Measurements from ENCODE around the gene SLC19A1. TPM values are rescaled to one million over a fixed set of nuclear protein-coding genes. Genes with fewer than 3 reads are reported as not detected.

SLC19A1 gene
- total and polyA plus RNA-seq, 3 experiments from 2014 or later = 7.0 to 66.8 (median 55.7) TPM

DNA sequence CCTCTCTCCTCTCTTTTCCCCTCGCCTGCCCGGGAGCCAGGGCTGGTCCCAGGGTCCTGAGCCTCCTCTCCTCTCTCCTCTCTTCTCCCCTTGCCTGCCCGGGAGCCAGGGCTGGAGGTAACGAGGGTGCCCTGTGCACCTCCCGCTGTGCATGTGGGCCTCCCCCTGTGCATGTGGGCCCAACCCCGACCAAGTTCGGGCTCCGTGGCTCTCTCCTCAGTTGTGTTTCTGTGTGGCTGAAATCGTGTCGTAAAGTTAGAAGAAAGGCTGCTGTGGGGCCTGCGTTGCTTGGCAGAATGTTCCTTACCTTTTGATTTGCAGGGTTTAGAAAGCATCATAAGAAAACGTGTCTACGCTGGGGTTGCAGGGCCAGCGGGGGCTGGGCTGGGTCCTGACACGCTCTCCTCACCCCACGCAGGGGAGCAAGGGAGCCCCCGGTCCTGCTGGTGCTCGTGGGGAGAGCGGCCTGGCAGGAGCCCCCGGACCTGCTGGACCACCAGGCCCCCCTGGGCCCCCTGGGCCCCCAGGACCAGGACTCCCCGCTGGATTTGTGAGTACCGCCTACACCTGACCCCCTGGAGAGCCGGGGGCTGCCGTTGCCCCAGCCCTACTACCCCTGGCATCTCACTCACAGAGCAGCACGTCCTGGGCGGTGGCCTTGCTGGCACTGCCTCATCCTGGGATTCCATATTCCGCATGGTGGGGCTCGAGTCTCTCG, 55.6 kb downstream of the SLC19A1 start:
- DNase-seq = no peak
- CTCF ChIA-PET = no interaction called here
- H3K27ac Mint-ChIP-seq = peak overlapping the region in 2 of 8 donors; percentile 7 to 17
- Histone ChIP-seq H3K4me1 (ENCODE audit: insufficient read depth, low read length) (peaks cover 13% of the 10 kb centered on the region), H3K4me3 (ENCODE audit: low read length) (no peak overlapping the region), H3K36me3 (ENCODE audit: insufficient read depth, low read length) (no peaks in the 10 kb centered on the region), H3K9me3 (ENCODE audit: low read length) (no peaks in the 10 kb centered on the region), H3K27ac (ENCODE audit: low read depth, low read length) (no peak overlapping the region), H3K27me3 (ENCODE audit: insufficient read depth, low read length, poor library complexity, severe bottlenecking) (no peaks in the 10 kb centered on the region)
- H3K27me3 Mint-ChIP-seq = no peaks in the 10 kb centered on the region
- peaks cover 13 to 27% (median 25%) of the 10 kb centered on the region in 3 donors for H3K4me1 Mint-ChIP-seq
- peak overlapping the region in 1 of 7 donors; percentile 74 for H3K4me3 Mint-ChIP-seq
- POLR2A ChIA-PET = no interaction called here
- no peaks in the 10 kb centered on the region for H3K9me3 Mint-ChIP-seq
- H3K36me3 Mint-ChIP-seq = peaks cover 0 to 3% (median 0%) of the 10 kb centered on the region in 3 donors

DNA sequence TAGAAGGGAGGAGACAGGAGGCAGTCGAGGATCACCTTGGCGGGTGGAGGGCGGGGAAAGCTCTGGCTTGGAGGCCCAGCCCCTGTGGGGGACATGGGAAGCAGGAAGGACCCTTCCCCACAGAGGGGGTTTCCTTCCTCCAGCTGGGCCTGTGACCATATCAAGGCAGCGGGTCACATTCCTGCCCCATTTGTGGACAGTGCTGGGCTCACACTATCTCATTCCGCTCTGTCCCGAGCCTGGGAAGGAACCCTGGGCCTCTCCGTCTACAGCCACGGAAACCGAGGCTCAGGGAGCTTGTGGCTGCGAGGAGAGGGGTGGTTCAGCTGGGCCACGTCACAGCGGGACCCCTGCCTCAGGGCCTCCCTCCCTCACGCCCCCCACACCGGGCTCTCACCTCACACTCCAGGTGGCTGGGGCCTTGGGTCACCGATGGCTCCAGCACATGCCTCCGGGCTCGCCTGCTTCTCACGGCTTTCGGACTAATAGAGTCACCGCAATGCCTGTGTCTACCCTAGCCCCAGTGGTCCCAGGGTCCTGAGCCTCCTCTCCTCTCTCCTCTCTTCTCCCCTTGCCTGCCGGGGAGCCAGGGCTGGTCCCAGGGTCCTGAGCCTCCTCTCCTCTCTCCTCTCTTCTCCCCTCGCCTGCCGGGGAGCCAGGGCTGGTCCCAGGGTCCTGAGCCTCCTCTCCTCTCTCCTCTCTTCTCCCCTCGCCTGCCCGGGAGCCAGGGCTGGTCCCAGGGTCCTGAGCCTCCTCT, 56.4 kb downstream of the SLC19A1 start:
- Mint-ChIP-seq H3K4me1 (peaks cover 13 to 27% (median 25%) of the 10 kb centered on the region in 3 donors), H3K4me3 (peak overlapping the region in 1 of 7 donors; percentile 51), H3K27me3 (no peaks in the 10 kb centered on the region), H3K36me3 (peaks cover 0 to 3% (median 0%) of the 10 kb centered on the region in 3 donors), H3K27ac (no peak overlapping the region), H3K9me3 (no peaks in the 10 kb centered on the region)
- Histone ChIP-seq H3K27me3 (ENCODE audit: insufficient read depth, low read length, poor library complexity, severe bottlenecking) (no peaks in the 10 kb centered on the region), H3K27ac (ENCODE audit: low read depth, low read length) (no peak overlapping the region), H3K9me3 (ENCODE audit: low read length) (no peaks in the 10 kb centered on the region), H3K4me3 (ENCODE audit: low read length) (no peak overlapping the region), H3K36me3 (ENCODE audit: insufficient read depth, low read length) (no peaks in the 10 kb centered on the region), H3K4me1 (ENCODE audit: insufficient read depth, low read length) (peaks cover 13% of the 10 kb centered on the region)
- CTCF ChIA-PET = no interaction called here
- DNase-seq = no peak
- POLR2A ChIA-PET = no interaction called here

DNA sequence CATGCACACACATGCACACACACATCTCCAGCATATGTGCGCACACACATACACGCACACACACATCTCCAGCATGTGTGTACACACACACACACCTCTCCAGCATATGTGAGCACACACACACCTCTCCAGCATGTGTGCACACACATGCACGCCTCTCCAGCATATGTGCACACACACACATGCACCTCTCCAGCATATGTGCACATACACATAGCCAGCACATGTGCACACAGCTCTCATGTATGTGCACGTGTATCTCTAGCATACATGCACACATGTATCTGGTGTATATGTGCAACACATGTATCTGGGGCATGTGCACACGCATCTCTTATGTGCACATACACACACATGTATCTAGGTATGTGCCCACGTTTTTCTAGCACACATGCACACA, 57.9 kb downstream of the SLC19A1 start:
- H3K4me1 ChIP-seq (ENCODE audit: insufficient read depth, low read length) = peaks cover 22% of the 10 kb centered on the region
- H3K36me3 ChIP-seq (ENCODE audit: insufficient read depth, low read length) = no peaks in the 10 kb centered on the region
- DNase-seq = no peak
- H3K4me3 ChIP-seq (ENCODE audit: low read length) = no peak overlapping the region
- H3K9me3 ChIP-seq (ENCODE audit: low read length) = no peaks in the 10 kb centered on the region
- Mint-ChIP-seq H3K4me3 (peak overlapping the region; percentile 19 to 74 (median 59)), H3K36me3 (peaks cover 0 to 3% (median 0%) of the 10 kb centered on the region in 3 donors), H3K4me1 (peaks cover 18 to 36% (median 29%) of the 10 kb centered on the region in 3 donors), H3K27ac (peak overlapping the region in 5 of 8 donors; percentile 12 to 79 (median 58)), H3K9me3 (no peaks in the 10 kb centered on the region), H3K27me3 (no peaks in the 10 kb centered on the region)
- no peak overlapping the region for H3K27ac ChIP-seq (ENCODE audit: low read depth, low read length)
- CTCF ChIA-PET = no interaction called here
- no peaks in the 10 kb centered on the region for H3K27me3 ChIP-seq (ENCODE audit: insufficient read depth, low read length, poor library complexity, severe bottlenecking)
- POLR2A ChIA-PET = no interaction called here

DNA sequence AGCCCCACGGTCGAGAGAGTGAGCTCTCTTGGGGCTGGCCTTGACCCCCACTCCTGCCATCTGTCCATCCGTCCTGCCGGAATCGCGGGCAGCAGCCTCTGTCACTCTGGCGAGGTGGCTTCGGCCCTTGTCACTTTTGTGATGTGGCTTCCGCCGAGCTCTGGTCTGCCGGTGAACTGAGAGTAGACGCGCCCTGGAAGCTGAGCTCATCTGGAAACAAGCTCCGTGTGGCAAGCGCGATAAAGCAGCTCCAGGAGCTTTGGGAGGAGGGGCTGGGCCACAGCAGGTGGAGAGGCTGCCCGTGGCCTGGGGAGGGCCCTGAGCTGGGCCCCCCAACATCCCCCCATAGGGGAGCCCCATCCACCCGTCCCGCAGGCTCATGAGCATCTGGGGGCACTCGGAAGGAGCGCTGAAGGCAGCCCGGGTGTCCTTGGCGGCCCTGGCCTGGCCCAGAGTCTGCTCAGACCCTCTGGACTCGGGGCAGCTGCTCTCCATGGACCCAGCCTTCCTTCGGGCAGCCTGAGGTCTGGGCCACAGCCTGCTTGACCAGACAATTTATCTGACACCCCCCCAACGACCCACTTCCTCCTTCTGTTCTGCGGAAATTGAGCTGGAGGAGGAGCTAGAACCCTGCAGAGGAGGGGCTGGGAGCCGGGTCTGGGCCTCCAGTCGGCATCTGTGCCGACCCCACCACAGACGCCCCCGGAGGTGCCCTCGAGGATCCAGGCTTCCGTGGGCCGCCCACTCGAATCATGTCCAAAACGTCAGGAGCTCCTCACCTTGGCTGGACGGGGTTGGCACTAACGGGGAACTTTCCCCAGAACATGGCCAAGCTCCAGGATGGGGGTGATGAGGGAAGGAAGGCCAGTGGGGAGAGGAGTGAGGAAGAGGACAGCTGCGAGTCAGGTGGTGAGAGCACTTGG, 59.1 kb downstream of the SLC19A1 start:
- peak overlapping the region; percentile 52 for H3K4me3 ChIP-seq (ENCODE audit: low read length)
- no peak overlapping the region for H3K27ac ChIP-seq (ENCODE audit: low read depth, low read length)
- H3K27me3 Mint-ChIP-seq = no peaks in the 10 kb centered on the region
- no peaks in the 10 kb centered on the region for H3K27me3 ChIP-seq (ENCODE audit: insufficient read depth, low read length, poor library complexity, severe bottlenecking)
- H3K4me1 ChIP-seq (ENCODE audit: insufficient read depth, low read length) = peaks cover 31% of the 10 kb centered on the region
- no peaks in the 10 kb centered on the region for H3K9me3 ChIP-seq (ENCODE audit: low read length)
- peaks cover 30 to 46% (median 41%) of the 10 kb centered on the region in 3 donors for H3K4me1 Mint-ChIP-seq
- peak overlapping the region; percentile 30 to 88 (median 77) for H3K4me3 Mint-ChIP-seq
- CTCF ChIA-PET = interaction anchor here (1.3 kb wide), 1 partner anchor 73 kb away, joined by 4 read pairs; no protein-coding TSS in a partner anchor
- DNase-seq = peak in 2 of 5 donors; percentile 48 to 64
- POLR2A ChIA-PET = interaction anchor here (0.6 to 1.1 kb wide), 2 partner anchors 109 to 195 kb away, joined by 3 read pairs; partner anchors contain the start of gene POFUT2
- H3K36me3 Mint-ChIP-seq = peaks cover 0 to 3% (median 0%) of the 10 kb centered on the region in 3 donors
- H3K27ac Mint-ChIP-seq = peak overlapping the region; percentile 30 to 92 (median 88)
- no peaks in the 10 kb centered on the region for H3K36me3 ChIP-seq (ENCODE audit: insufficient read depth, low read length)
- no peaks in the 10 kb centered on the region for H3K9me3 Mint-ChIP-seq

DNA sequence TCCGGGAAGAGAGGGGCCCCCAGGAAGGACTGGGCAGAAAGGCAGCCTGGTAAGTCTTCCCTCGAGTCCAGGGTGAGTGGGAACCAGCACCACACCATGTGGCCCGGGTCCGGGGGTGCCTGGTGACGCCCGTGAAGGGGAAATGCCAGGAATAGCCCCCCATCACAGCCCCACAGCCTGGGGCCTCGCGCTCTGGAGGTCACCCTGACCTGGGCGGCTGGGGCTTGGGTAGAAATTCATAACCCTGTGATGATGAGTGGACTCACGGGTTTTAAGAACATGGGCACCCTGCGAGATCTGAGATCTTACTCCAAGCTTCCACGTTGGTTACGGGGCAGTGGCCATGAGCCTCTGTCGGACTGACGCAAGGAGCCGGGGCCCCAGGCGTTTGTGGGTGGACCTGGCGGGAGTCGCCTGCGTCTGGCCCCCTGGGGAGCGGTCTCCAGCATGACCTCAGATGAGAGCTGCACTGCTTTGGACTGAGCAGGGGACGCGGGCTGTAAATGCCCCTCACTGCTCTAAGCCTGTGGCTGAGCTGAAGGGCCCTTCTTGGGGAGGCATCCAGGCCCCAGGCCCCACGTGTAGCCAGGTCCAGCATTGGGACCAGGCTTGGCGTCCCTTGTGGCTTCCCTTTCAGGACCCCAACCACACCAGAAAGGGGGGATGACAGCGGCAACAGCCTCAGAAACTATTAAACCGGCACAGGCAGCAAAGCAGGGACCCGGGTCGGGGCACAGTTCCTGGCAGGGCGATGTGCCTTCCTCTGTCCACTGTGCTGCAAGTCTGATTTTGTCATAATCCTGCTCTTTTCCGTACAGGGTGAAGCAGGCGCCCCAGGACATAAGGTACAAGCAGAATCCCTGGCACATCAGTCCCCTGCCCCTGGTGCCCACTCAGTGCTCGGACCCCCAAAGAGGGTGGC, 60.0 kb downstream of the SLC19A1 start:
- Histone ChIP-seq H3K9me3 (ENCODE audit: low read length) (no peaks in the 10 kb centered on the region), H3K27ac (ENCODE audit: low read depth, low read length) (no peak overlapping the region), H3K36me3 (ENCODE audit: insufficient read depth, low read length) (no peaks in the 10 kb centered on the region), H3K27me3 (ENCODE audit: insufficient read depth, low read length, poor library complexity, severe bottlenecking) (no peaks in the 10 kb centered on the region), H3K4me1 (ENCODE audit: insufficient read depth, low read length) (peaks cover 40% of the 10 kb centered on the region), H3K4me3 (ENCODE audit: low read length) (peak overlapping the region; percentile 52)
- peak overlapping the region; percentile 30 to 88 (median 77) for H3K4me3 Mint-ChIP-seq
- H3K27me3 Mint-ChIP-seq = no peaks in the 10 kb centered on the region
- ChIA-PET POLR2A (interaction anchor here (0.6 to 1.1 kb wide), 2 partner anchors 110 to 194 kb away, joined by 3 read pairs; partner anchors contain the start of gene POFUT2), CTCF (interaction anchor here (1.3 kb wide), 1 partner anchor 74 kb away, joined by 4 read pairs; no protein-coding TSS in a partner anchor)
- no peaks in the 10 kb centered on the region for H3K9me3 Mint-ChIP-seq
- H3K4me1 Mint-ChIP-seq = peaks cover 32 to 48% (median 45%) of the 10 kb centered on the region in 3 donors
- DNase-seq = no peak
- peaks cover 0 to 3% (median 0%) of the 10 kb centered on the region in 3 donors for H3K36me3 Mint-ChIP-seq
- H3K27ac Mint-ChIP-seq = peak overlapping the region; percentile 30 to 92 (median 85)

DNA sequence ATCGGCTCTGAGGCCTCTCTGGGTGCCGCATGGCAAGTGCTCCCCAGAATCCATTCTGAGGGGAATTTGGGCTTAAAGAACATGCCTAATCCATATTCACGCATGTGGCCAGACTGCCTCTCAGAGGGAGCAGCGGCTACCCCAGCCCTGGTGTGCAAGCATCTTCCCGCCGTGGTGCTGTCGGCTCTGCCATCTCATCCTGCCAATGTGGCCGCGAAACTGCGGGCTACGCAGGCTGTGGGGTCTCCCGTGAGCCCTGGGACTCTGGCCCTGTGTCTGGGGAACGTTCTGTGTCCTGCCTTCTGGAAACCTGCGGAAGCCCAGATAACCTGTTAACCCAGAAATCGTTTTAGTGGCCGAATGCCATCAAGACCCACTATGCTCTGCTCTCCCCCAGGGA, 60.7 kb downstream of the SLC19A1 start:
- POLR2A ChIA-PET = no interaction called here
- Mint-ChIP-seq H3K27ac (peak overlapping the region in 2 of 8 donors; percentile 12), H3K9me3 (no peaks in the 10 kb centered on the region), H3K36me3 (peaks cover 0 to 3% (median 0%) of the 10 kb centered on the region in 3 donors), H3K27me3 (no peaks in the 10 kb centered on the region), H3K4me1 (peaks cover 35 to 50% (median 48%) of the 10 kb centered on the region in 3 donors), H3K4me3 (peak overlapping the region in 2 of 7 donors; percentile 15 to 44)
- no peak overlapping the region for H3K27ac ChIP-seq (ENCODE audit: low read depth, low read length)
- no peaks in the 10 kb centered on the region for H3K9me3 ChIP-seq (ENCODE audit: low read length)
- CTCF ChIA-PET = no interaction called here
- no peak overlapping the region for H3K4me3 ChIP-seq (ENCODE audit: low read length)
- H3K36me3 ChIP-seq (ENCODE audit: insufficient read depth, low read length) = no peaks in the 10 kb centered on the region
- DNase-seq = no peak
- H3K27me3 ChIP-seq (ENCODE audit: insufficient read depth, low read length, poor library complexity, severe bottlenecking) = no peaks in the 10 kb centered on the region
- H3K4me1 ChIP-seq (ENCODE audit: insufficient read depth, low read length) = peaks cover 47% of the 10 kb centered on the region

All from CD8-positive, alpha-beta memory T cell (primary cell).